ENCODE measurements around the gene SORL1.

SORL1 gene

DNA sequence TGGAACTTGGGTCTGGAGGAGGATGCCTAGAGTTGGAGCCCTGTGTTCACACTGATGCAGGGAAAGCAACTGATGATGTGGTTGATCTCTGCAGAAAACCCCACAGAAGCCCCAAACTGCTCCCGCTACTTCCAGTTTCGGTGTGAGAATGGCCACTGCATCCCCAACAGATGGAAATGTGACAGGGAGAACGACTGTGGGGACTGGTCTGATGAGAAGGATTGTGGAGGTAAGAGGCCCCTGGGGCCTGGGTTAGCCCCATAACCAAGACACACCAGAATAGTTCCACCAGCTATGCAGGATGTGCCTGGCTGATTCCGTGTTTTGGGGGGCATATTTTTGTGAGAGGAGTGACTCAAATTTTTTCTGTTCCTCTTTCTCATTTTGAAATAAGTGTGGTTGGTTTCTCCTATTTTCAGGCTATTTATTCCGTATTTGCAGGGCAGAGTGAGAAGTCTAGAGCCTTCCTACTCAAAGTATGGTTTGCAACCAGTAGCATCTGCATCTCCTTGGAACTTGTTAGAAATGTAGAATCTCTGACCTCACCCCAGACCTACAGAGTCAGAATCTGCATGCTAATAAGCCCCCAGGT, 137.9 kb downstream of the SORL1 start:
- DNase-seq (ENCODE audit: low spot score) = no peak

DNA sequence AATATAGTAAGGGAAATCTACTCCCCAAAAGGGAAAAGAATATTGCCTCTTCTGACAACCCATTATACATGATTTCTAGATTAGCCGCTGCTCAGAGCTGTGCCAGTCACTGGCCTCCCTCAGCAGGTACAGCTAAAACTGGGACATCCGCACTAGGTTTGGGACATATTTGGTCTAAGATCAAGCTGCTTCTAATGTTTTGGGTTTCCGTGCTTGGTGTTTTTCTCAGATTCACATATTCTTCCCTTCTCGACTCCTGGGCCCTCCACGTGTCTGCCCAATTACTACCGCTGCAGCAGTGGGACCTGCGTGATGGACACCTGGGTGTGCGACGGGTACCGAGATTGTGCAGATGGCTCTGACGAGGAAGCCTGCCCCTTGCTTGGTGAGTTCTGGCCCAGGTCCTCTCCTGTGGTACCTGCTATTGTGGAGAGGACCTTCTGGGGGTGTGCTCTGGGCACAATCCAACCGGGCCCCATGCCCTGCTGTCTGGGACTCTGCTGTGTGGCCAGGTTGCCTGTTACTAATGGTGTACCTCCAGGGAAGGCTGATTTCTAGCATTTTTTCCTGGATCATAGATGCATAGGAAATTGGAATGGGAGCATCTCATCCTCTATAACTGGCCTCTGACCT, 138.8 kb downstream of the SORL1 start:
- no peak for DNase-seq (ENCODE audit: low spot score)

DNA sequence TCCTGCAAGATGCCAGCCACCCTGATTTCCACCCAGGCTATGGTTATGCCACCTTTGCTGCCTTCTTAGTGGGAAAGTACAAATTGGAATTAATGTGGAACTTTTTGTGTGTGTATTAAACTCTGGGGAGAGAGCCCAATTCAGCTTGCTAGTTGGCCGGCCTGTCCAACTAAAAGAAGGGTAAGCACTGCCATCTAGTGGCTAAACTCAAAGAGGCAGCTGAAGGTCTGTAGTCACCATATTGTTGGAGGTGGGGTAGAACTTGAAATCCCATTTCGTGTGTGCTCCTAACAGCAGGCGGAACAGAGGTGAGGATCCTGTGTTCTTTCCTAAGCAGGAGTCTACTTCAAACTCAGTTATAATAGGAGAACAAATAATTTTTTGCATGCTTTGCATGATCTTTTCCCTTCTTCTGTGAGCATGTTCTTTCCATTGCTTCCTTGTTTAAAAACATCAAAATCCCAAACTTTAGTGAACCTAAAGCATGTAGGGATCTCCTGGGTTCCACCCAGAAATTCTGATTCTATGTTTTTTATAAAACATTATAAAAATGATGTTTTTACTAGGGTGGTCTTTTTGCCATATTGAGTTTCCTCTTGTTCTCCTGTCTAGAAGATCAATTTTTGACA, 139.4 kb downstream of the SORL1 start:
- peak; percentile 70 for DNase-seq (ENCODE audit: low spot score)

DNA sequence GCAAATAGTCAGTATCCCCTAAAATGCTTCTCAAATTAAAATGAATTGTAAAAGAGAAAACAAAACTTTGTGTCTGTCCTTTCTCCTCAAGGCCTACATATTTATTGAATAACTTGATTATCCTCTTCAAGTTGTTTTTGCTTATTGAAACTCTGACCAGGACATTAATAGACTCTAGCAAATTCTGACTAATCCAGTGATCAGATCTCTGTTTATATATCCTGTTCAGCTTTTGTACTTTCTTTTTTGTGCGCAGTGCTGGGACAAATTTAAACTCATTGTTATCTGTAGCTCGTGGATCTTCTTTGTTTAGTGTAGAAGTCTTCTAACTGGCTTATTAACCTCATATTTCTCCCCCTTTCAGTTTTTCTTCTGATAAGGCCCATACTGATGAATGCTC, 140.6 kb downstream of the SORL1 start:
- no peak for DNase-seq (ENCODE audit: low spot score)

DNA sequence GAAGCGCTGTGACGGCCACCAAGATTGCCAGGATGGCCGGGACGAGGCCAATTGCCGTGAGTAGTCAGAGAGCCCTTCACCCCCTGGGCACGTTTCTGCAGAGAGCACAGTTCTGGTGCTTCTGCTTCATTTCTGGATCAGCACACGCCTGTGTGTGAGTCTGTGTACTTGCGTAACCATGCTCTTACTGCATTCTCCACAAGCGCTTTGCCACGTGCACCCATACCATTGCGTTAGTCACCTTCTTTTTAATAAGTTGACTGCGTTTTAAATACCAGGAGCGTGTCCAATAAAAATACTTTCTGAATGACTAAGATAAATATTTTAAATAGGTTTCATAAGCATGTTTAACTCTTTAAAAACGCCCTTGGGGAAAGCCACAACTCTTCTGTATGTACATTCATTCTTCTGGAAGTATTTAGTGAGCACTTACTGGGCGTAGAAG, 143.6 kb downstream of the SORL1 start:
- peak; percentile 83 for DNase-seq (ENCODE audit: low spot score)

DNA sequence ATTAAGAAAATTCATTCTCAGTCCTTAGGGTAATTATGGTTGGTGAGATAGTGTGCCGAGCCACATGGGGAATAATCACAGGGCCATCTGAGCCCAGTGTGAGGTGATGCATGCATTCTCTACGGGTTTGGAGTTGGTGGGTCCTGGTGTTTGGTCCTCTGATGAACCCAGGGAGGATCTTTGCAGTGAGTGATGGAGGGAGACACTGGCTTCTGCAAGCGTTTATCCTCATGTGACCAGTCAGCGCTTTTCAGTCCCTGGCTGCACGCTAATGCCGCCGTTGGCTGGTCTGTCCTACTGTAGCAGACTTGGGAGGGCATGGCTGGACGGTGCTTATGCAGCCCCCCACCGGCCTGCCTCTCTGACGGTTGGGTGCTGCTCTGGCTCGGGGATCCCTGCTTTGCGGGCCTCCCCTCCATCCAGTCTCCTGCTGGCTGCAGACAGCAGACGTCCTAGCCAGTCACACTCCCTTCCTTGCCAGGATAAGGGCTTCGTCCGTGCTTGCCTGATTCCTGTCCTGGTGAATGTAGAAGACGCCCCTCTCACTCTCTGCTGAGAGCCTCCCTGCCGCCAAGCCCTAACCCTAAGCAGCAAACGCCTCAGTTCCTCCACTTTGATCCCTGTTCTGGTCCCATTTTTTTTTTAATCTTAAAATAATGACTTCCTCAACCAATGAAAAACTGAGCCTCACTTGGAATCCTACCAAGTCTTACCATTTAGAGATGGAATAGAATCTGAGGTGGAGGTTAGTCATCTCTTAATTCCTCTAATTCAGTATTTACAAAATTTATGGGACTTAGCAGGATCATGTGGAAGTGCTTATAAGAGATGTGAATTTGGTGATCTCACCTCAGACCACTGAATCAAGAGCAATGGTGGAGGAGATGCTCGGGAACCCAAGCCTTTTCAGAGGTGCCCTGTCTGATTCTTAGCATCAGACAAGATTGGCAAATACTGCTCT, 144.4 kb downstream of the SORL1 start:
- no peak for DNase-seq (ENCODE audit: low spot score)

DNA sequence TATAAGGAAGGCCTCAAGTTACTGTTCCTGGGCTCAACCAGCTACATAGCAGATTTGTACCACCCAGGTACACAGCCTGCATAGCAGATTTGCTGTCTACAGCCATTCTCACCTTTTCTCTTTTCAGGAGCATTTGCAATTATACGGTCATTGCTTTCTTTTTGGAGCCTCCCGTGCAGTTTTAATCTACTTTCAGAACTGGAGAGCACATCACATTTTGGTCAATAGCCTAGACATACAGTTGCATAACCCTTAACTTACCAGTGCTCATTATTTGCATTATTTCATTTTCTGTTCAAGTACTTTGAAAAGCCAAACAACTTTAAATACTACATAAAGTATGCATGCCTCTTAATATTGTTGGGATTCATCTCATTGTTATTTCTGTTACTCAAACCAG, 151.2 kb downstream of the SORL1 start:
- DNase-seq (ENCODE audit: low spot score) = no peak

DNA sequence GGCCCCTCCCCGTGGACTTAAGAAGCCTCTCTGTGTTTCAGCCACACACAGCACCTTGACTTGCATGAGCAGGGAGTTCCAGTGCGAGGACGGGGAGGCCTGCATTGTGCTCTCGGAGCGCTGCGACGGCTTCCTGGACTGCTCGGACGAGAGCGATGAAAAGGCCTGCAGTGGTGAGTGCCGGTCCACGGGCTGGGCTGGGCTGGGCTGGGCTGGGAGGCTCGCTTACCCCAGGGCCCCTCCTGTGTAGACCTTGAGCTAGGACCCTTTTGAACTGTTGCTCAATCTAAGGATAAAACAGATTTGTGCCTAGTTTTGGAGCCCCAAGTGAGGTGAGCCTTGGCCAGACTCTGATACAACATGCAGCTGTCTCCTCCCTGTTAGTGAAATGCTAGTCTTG, 152.0 kb downstream of the SORL1 start:
- DNase-seq (ENCODE audit: low spot score) = no peak

DNA sequence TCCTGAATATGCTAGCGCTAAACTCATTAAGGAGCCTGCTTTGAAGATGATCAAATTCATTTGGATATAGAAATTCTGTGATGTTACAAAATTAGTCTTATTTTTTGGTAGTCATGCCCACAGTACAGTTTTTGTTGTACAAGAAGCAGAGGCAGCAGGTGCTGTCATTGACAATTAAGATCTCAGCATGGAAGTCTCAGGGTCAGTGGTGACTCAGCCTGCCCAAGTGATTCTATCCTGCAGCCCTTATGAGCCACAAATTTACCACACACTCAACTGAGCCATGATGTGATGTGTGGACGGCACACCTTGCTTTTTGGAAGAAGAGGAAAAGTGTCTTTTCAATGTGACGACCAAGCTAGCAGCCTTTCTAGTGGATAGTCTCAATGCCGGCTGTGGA, 154.2 kb downstream of the SORL1 start:
- DNase-seq (ENCODE audit: low spot score) = no peak

DNA sequence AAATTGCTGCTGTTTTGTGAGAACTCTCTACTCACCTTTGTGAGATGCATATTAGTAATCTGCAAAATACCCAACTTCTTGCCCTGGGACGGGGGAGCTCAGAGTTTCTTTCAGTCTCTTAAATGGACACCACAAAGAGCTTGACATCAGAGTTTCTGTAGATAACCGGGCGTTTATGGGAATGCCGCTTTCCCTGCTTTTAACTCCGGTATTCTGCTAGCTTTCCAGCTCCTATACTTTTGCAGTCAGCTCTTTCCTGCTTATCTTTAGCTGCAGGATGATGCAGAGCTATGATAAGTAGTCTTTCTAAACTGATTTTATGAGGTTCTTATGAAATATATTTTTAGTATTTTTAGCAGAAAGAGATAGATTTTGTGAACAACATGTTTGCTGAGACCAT, 155.2 kb downstream of the SORL1 start:
- DNase-seq (ENCODE audit: low spot score) = no peak

DNA sequence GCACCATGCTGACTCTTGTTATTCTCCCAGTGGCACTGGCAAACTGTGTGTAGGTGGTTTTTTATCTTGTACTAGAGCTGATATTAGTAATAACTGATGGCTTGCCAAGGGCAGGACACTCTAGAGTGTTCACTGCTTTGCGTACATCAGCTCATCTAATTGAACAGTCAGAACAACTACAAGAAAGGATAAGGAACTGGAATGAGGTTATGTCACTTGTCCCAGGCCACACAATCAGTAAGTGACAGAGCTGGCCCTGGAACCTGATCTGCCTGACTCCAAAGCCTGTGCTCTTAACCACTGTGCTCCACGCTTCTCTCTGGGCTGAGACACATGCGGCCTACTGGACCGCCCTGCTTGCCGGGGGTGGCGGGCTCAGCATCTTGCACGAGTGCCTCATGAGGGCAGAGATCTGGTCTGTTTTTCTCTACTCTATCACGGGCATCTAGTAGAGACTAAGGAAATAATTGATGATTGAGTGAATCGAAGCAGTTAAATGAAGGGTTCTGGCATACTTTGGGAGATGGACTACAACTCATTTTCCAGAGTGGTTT, 156.5 kb downstream of the SORL1 start:
- no peak for DNase-seq (ENCODE audit: low spot score)

DNA sequence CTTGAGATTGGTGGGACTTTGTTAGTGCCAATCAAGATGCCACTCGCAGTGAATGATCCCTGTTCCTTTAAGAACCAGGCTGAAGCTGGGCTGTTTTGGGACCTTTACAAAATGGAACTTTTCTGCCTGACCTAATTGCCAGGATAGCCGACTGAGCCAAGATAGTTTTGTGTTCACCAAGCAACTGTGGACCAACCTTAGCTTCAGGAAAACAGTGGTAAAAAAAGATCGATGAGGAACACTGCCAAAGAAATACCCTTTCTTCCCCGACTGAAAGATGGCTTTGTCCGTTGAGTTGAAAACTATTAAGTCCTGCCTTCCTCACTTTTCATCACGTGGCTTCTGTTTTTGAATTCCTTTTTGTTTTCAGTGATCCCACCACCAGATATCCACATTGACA, 158.6 kb downstream of the SORL1 start:
- DNase-seq (ENCODE audit: low spot score) = no peak

DNA sequence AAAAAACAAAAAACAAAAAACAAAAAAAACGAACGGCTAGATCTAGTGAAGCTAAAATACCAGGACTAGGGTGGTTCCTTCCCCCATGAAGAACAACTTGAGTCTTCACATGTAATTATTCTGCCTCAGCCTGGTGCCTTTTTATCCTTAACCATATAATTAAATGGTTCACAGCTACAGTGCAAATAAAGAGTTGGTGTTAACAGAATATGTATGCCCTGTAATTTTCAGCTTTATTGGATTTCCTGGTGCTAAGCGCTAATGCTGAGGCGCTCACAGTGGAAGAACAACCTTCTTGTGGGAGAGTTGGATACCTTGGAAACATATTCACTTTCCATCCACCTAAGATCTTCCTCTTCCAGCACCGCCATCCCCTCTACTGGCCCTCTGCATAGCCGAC, 159.1 kb downstream of the SORL1 start:
- DNase-seq (ENCODE audit: low spot score) = no peak

DNA sequence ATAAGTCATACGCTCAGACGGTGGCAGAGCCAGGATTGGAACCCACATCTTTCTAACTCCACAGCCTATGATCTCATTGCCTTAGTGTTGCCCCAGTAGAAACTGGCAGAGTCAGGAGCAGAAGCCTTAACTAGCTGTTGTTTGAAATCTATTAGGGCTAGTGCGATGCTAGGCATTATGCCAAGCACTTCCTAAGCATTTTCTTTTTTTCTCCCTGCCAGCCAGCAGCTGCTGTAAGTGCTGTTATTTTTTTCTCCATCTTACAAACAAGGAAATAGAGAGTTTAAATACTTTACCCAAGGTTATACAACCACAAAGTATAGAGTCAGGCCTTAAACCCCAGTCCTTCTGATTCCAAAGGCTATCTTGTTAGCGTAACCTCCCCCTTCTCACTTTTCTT, 161.6 kb downstream of the SORL1 start:
- DNase-seq (ENCODE audit: low spot score) = no peak

DNA sequence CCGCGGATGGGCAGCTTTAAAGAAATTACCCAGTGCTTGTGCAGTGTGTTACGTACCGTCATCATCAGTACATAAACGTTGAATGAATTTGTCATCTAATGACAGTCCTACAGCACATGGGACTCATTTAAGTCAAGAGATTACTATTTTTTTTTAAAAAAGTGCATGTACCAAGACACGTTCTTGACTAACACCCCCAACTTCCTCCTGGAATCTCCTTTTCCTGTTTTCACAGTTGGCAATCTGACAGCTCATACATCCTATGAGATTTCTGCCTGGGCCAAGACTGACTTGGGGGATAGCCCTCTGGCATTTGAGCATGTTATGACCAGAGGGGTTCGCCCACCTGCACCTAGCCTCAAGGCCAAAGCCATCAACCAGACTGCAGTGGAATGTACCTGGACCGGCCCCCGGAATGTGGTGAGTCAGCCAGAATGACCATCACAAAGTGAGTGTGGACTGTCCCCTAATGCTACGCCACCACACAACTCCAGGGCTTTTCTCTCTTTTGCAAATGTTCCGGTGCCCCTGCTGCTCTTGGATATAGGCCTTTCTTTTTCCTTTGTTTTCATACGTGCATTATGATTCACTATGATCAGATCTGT, 162.6 kb downstream of the SORL1 start:
- no peak for DNase-seq (ENCODE audit: low spot score)

DNA sequence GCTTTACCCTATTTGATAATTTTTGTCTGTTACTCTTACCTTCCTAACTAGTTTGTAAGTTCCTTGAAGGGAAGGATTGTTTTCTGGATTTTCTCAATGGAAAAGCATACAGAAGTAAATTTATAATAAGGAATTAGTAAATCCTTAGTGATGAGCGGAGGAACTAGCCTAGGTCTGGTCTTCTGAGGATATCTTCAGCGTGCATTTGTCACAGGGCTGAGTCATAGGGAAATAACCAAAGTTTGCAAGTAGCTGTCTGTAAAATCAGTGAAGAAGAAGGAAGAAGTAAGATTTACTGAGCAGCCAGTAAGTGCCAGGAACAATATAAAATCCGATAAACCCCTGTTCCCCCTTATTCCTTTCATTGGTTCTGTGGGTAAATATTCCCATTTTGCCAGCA, 163.4 kb downstream of the SORL1 start:
- no peak for DNase-seq (ENCODE audit: low spot score)

DNA sequence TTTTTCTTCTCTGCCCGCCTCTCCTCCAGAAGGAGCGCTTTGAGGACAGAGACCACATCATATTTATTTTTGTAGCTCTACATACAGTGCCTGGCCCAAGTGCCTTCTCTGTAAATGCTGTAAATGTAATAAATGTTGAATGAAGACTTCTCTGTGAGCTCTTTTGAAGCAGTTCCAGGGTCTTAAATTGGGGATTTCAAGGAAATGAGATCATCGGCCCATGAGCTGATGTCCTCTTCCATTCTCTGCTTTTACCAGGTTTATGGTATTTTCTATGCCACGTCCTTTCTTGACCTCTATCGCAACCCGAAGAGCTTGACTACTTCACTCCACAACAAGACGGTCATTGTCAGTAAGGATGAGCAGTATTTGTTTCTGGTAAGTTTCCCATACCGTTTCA, 166.4 kb downstream of the SORL1 start:
- no peak for DNase-seq (ENCODE audit: low spot score)

DNA sequence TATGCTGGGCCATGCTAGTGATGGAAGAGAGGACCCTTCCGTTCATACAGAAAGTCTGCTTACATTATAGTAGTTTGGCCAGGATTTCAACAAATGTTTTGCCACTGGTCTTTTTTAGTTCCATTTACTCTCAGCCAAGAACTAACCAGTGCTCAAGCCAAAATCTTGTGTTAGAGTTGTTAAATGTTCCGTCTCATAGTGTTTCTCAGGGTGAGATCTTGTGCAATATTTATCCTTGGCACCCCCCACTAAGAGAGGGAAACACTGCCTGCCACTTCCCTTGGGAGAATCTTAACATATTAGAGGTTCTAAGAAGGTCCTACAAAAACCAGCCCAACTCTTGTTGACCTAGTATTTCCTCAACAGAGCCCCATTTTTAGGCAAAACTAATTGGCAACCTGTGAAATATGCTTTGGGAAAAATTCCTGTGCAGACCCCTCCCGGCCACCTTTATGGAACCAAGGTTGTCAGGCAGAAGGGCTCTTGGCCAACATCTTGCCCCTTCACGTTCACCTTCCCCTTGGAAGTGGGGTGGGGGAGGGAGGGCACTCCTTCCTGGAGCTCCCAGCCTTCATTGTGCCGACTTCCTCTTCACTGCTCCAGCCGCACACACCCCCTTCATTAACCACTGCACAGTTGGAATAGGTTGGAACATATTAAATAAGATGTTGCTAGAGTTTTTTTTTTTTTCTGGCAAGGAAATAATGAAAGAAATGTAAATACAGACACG, 173.8 kb downstream of the SORL1 start:
- no peak for DNase-seq (ENCODE audit: low spot score)

DNA sequence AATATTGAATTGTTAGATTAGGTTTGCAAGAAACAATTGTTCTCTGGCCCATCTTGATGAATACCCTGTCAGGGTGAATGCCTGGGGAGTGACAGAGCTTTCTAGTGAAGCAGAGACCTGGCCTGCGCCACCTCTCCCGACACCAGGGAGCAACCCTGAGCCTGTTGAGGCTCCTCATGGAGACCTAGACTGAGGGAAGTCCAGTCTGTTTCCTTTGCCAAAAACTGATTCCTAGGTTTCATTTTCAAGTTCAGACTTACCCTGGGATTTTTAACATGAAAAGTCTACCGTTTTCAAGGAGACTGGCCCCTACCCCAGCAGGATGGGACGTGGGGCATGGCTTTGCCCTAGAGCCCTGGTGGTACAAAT, 174.4 kb downstream of the SORL1 start:
- no peak for DNase-seq (ENCODE audit: low spot score)

DNA sequence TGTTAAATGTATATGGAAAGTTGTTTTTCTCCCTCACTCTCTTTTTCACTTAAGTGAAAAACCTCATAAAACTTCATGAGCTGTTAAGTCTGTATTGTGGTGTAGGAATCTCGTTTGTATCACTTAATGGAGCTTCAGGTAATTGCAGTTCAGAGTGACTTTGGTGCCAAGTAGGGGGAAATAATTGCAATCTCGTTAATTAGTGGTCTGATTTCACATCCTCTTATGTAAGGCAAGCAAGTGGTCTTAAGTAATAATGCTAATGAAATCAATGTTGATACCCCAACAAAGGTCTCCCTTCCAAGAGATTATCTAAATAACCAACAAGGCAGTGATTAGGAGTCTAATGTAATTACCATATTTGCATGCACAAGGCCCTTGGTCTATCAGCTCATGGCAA, 174.9 kb downstream of the SORL1 start:
- DNase-seq (ENCODE audit: low spot score) = no peak

DNA sequence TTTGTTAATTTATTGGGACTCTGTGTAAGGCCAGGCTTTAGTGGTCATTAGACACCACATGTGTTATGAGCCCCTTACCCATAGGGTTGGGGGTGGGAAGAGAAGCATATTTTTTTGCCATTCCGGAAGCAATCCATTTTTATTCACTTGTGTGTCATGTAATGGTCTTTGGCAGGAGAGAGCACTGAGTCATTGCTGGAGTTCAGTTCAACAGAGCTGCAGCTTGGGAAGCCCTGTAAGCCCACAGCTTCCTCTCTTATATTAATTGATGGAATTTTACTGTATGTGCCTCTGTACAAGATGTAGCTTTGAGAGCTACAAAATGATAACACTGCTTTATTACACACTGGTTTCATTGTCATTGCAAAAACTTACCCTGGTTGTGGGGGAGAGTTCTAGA, 177.9 kb downstream of the SORL1 start:
- DNase-seq (ENCODE audit: low spot score) = peak; percentile 41
